22Rv1 (cell line): ENCODE measurements around the gene LRRC15.

Source experiments
- ZFX ChIP-seq: fragments of 450-650 bp; IDR thresholded peaks from 2 replicates; pipeline ENCODE4 v1.6.1; 2017; ENCODE audit warnings: antibody characterized with exemption, borderline replicate concordance
- TF ChIP-seq, protein P1 (sequence below): fragments of 450-650 bp; IDR thresholded peaks from 2 replicates; pipeline ENCODE4 v1.5.1; 2017; ENCODE audit warnings: mild to moderate bottlenecking

DNA sequence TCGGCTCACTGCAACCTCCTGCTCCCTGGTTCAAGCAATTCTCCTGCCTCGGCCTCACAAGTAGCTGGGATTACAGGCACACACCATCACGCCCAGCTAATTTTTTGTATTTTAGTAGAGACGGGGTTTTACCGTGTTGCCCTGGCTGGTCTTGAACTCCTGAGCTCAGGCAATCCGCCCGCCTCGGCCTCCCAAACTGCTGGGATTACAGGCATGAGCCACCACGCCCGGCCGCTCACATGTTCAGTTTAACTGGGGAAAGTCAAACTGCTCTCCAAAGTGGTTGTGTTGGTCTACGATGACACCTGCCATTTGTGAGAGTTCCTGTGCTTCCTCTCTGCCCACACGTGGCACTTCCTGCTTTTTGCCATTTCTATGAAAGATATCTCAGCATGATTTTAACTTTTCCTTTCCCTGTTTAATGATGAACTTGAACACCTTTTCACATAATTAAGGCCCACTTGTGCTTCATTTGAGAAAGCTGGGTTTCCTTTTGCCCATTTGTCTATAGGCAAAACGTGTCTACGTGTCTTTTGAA is 30.4 kb upstream of the LRRC15 start:
- TF ChIP-seq, protein P1, sequence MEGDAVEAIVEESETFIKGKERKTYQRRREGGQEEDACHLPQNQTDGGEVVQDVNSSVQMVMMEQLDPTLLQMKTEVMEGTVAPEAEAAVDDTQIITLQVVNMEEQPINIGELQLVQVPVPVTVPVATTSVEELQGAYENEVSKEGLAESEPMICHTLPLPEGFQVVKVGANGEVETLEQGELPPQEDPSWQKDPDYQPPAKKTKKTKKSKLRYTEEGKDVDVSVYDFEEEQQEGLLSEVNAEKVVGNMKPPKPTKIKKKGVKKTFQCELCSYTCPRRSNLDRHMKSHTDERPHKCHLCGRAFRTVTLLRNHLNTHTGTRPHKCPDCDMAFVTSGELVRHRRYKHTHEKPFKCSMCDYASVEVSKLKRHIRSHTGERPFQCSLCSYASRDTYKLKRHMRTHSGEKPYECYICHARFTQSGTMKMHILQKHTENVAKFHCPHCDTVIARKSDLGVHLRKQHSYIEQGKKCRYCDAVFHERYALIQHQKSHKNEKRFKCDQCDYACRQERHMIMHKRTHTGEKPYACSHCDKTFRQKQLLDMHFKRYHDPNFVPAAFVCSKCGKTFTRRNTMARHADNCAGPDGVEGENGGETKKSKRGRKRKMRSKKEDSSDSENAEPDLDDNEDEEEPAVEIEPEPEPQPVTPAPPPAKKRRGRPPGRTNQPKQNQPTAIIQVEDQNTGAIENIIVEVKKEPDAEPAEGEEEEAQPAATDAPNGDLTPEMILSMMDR: no peak
- TF ChIP-seq ZFX: no peak
